Heart left ventricle (tissue), 16 donors: ENCODE results near the gene CFP. TPM values are rescaled to one million over a fixed set of nuclear protein-coding genes. Genes with fewer than 3 reads are reported as not detected.

Experiments used
- ATAC-seq, 4 donors: fragments of 200-7000 bp; cut with Tn5 transposase; one replicate each; pipeline ENCODE4 v1.9.1; 2020 to 2022; ENCODE audit warnings: moderate library complexity in 4 of 4, mild to moderate bottlenecking in 3 of 4, moderate number of reproducible peaks in 1 of 4
- DNase-seq, 5 donors: peaks; one replicate each; pipeline ENCODE4 v3.0.0-alpha.2; 2020
- H3K27ac ChIP-seq, 12 donors: fragments of 200-600 bp; sonication (generic) in 4 of 12; one replicate each; pipeline versions ENCODE4 v1.5.0 to v1.8.0; 2016 to 2022; ENCODE audit warnings: mild to moderate bottlenecking in 2 of 12
- H3K27me3 ChIP-seq, 9 donors: fragments of 200-600 bp; sonication (generic) in 2 of 9; one replicate each; pipeline versions ENCODE4 v1.5.1 to v1.8.0; 2016 to 2022; ENCODE audit warnings: mild to moderate bottlenecking in 3 of 9
- H3K36me3 ChIP-seq, 9 donors: fragments of 200-600 bp; sonication (generic) in 2 of 9; one replicate each; pipeline versions ENCODE4 v1.5.0 to v1.8.0; 2018 to 2022; ENCODE audit warnings: mild to moderate bottlenecking in 2 of 9
- H3K4me1 ChIP-seq, 12 donors: fragments of 200-600 bp; sonication (generic) in 4 of 12; one replicate each; pipeline versions ENCODE4 v1.5.0 to v1.8.0; 2016 to 2022; ENCODE audit warnings: mild to moderate bottlenecking in 3 of 12
- H3K4me3 ChIP-seq, 12 donors: fragments of 200-600 bp; sonication (generic) in 4 of 12; one replicate each; pipeline versions ENCODE4 v1.5.0 to v1.8.0; 2017 to 2022; ENCODE audit warnings: mild to moderate bottlenecking in 9 of 12, moderate library complexity in 4 of 12
- H3K9me3 ChIP-seq, 12 donors: fragments of 200-600 bp; sonication (generic) in 4 of 12; one replicate each; pipeline versions ENCODE4 v1.5.0 to v1.8.0; 2016 to 2022; ENCODE audit warnings: mild to moderate bottlenecking in 1 of 12
- POLR2A ChIP-seq, 2 donors: fragments of 450-650 bp; IDR thresholded peaks; one replicate each; pipeline ENCODE4 v1.6.1; 2017; ENCODE audit warnings: antibody characterized with exemption in 2 of 2, mild to moderate bottlenecking in 2 of 2, moderate library complexity in 2 of 2
- WGBS, 4 donors: extraction: QIAGEN DNeasy Blood & Tissue Kit in 2 of 4; methylation state at CpG; one replicate each; pipeline versions ENCODE4 v1.1.5 to v1.1.7; 2013 to 2018; 5-methylcytosine and 5-hydroxymethylcytosine counted together
- intact Hi-C, 10 donors: fragments of 100-400 bp; cut with DNase I; formaldehyde crosslinking; loops; one replicate each; pipeline versions ENCODE4 v1.11.1 to v1.14.2; 2022
- polyA plus RNA-seq, 2 donors: library from polyadenylated mRNA; stranded (reverse); fragments of 200-250 nt; gene quantifications; one replicate each; pipeline ENCODE4 v1.2.3, GENCODE V29; 2013
- total RNA-seq, 9 donors: library from RNA; depleted of rRNA in 2 of 9; stranded (reverse); fragments of >200 nt in 2 of 9; fragmentation: NEBNext Ultra II Directional in 3 of 9; extraction: Animal tissue kit (Norgen Biotek cat#: 25700) in 3 of 9; gene quantifications; one replicate each; pipeline versions ENCODE4 v1.1.0 to v1.2.4, GENCODE V29; 2016 to 2023
- TF ChIP-seq, protein P1 (sequence below), 12 donors: fragments of 200-600 bp; sonication (generic) in 4 of 12; IDR thresholded peaks; one replicate each; pipeline versions ENCODE4 v1.5.0 to v1.8.0; 2018 to 2022; ENCODE audit warnings: antibody characterized with exemption in 12 of 12, mild to moderate bottlenecking in 5 of 12
- donor health status: ischemic (EF 13 %, LVEDD 7.1; RV severe dilation, severe dysfunction).
- donor health status: healthy with polysubstance abuse.
- donor health status: DM: no; HTN: yes; CAD: no.
- donor health status: DM: no; HTN: no; CAD: no.
- donor health status: ischemic (EF 25% LVEDD 6.9; RV normal size, moderate dysfunction).
- donor health status: ischemic (EF 25% LVEDD 5.7; RV mildly dilated, moderate dysfunction).
- donor health status: healthy.
- donor health status: DM: yes; HTN: yes; CAD: no.
- donor health status: ischemic (EF 35%, LVEDD 5.7; RV mildly dilated, moderate dysfunction).
- donor health status: nonischemic (EF 11% LVEDD 7.7; RV severe dilation, severe dysfunction).
- donor health status: DM: yes; HTN: yes; CAD: no.
- donor health status: PGD.
- donor health status: ischemic (EF 29% LVEDD 5.4; RV normal size, mild dysfunction).
- donor health status: nonischemic (EF 23%, LVEDD 6.1; RV moderate dilation, normal function).

Gene CFP
- total and polyA plus RNA-seq, 11 donors, result 0.98 to 24.7 (median 1.8) TPM

GRCh38 chrX:47587906-47588735 lies 41.6 kb downstream of the CFP start:
- 71 to 86% (median 82%) methylated on average over 12 to 16 of the region's 16 CpGs for WGBS, 4 donors
- Histone ChIP-seq H3K9me3 (no peaks in the 10 kb centered on the region), H3K36me3 (peaks cover 0 to 14% (median 0%) of the 10 kb centered on the region in 9 donors), H3K4me1 (no peaks in the 10 kb centered on the region), H3K27ac (no peak overlapping the region), H3K27me3 (peaks cover 0 to 2% (median 0%) of the 10 kb centered on the region in 9 donors), H3K4me3 (no peak overlapping the region)
- no peak for DNase-seq
- TF ChIP-seq POLR2A (IDR thresholded peaks at IDR 0.05), result no peak
- TF ChIP-seq, protein P1, sequence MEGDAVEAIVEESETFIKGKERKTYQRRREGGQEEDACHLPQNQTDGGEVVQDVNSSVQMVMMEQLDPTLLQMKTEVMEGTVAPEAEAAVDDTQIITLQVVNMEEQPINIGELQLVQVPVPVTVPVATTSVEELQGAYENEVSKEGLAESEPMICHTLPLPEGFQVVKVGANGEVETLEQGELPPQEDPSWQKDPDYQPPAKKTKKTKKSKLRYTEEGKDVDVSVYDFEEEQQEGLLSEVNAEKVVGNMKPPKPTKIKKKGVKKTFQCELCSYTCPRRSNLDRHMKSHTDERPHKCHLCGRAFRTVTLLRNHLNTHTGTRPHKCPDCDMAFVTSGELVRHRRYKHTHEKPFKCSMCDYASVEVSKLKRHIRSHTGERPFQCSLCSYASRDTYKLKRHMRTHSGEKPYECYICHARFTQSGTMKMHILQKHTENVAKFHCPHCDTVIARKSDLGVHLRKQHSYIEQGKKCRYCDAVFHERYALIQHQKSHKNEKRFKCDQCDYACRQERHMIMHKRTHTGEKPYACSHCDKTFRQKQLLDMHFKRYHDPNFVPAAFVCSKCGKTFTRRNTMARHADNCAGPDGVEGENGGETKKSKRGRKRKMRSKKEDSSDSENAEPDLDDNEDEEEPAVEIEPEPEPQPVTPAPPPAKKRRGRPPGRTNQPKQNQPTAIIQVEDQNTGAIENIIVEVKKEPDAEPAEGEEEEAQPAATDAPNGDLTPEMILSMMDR (IDR thresholded peaks at IDR 0.05), result no peak
- no peak for ATAC-seq
- intact Hi-C loops, result loop anchor here in 1 of 10 donors (10.0 kb wide), 1 partner anchor 57 kb away; no protein-coding TSS in a partner anchor

- Histone ChIP-seq H3K27ac (no peak overlapping the region), H3K36me3 (peaks cover 0 to 14% (median 0%) of the 10 kb centered on the region in 9 donors), H3K4me1 (no peaks in the 10 kb centered on the region), H3K9me3 (no peaks in the 10 kb centered on the region), H3K4me3 (no peak overlapping the region), H3K27me3 (peaks cover 0 to 2% (median 0%) of the 10 kb centered on the region in 9 donors)
- intact Hi-C loops, result loop anchor here in 1 of 10 donors (10.0 kb wide), 1 partner anchor 58 kb away; no protein-coding TSS in a partner anchor
- WGBS, 4 donors, result 40 to 75% (median 57%) methylated on average over 3 to 4 of the region's 4 CpGs
- ATAC-seq (no peak), DNase-seq (no peak)
- TF ChIP-seq POLR2A (IDR thresholded peaks at IDR 0.05), result no peak
- TF ChIP-seq, protein P1 (IDR thresholded peaks at IDR 0.05), result no peak
Observed at GRCh38 chrX:47587091-47587891, 42.4 kb downstream of the CFP start.

DNA sequence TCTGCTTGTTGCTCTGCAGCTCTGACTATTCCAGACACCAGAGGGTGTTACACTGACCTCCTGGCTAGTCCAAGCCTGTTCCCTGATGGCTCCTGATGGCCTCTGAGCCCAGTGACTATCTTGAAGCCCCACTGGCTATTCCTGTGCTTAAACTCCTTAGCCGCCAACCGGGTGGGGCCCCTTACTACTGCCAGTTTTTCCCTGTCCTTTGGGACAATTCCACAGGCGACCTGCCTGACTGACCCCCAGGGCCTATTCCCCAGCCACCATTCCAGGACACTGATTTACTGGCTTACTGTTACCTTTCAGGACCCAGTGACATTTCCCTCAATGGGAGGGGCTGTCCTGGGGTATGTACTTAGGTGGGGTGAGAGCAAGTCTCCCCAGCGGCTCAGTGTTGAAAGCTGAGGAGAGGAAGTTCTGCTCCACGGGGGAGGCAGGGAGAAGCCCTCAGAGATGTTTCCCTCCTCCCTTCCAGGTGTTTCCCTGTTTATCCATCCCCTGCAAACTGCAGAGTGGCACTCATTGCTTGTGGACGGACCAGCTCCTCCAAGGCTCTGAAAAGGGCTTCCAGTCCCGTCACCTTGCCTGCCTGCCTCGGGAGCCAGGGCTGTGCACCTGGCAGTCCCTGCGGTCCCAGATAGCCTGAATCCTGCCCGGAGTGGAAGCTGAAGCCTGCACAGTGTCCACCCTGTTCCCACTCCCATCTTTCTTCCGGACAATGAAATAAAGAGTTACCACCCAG lies 43.5 kb downstream of the CFP start:
- H3K4me3 ChIP-seq, result no peak overlapping the region
- peaks cover 0 to 14% (median 0%) of the 10 kb centered on the region in 9 donors for H3K36me3 ChIP-seq
- no peak for DNase-seq
- H3K27me3 ChIP-seq, result peaks cover 0 to 2% (median 0%) of the 10 kb centered on the region in 9 donors
- no peaks in the 10 kb centered on the region for H3K9me3 ChIP-seq
- H3K4me1 ChIP-seq, result peaks cover 0 to 7% (median 0%) of the 10 kb centered on the region in 12 donors
- intact Hi-C loops, result loop anchor here in 1 of 10 donors (10.0 kb wide), 1 partner anchor 59 kb away; no protein-coding TSS in a partner anchor
- no peak overlapping the region for H3K27ac ChIP-seq
- WGBS, 4 donors, result 64 to 75% (median 68%) methylated on average over 11 of the region's 11 CpGs
- no peak for ATAC-seq
- TF ChIP-seq POLR2A (IDR thresholded peaks at IDR 0.05), result no peak
- TF ChIP-seq, protein P1 (IDR thresholded peaks at IDR 0.05), result no peak
